ENCODE results near the gene NDUFAF4.

- TF ChIP-seq CTCF (IDR thresholded peaks at IDR 0.05; ENCODE audit: insufficient read depth, low read length) (no peak), SPI1 (IDR thresholded peaks at IDR 0.05; ENCODE audit: borderline replicate concordance, low read depth) (no peak), POLR2AphosphoS5 (IDR thresholded peaks at IDR 0.05; ENCODE audit: low read depth) (no peak), REST (IDR thresholded peaks at IDR 0.05; ENCODE audit: insufficient replicate concordance, low read depth) (no peak)
Measured at GRCh38 chr6:96940322-96940721, 42.6 kb upstream of the NDUFAF4 start.

Data from HL-60 (cell line).